HG03025 (cell line): ENCODE results near the gene KPNA4.
"Not testable (repeated sequence)": the region's sequence is repeated elsewhere in the genome, so short reads cannot be mapped to it uniquely, and the experiment has no call there.

ENCODE experiments used
- ATAC-seq: cut with Tn5 transposase; IDR thresholded peaks from one replicate; pipeline ENCODE4 v1.9.1; 2021; ENCODE audit warnings: mild to moderate bottlenecking, moderate library complexity; ENCODE audit not compliant: unreplicated experiment, low FRiP score

KPNA4 gene

GRCh38 chr3:160573955-160574525, 8.7 kb upstream of the KPNA4 start:
- not testable (repeated sequence) for ATAC-seq

GRCh38 chr3:160569894-160570652, 4.7 kb upstream of the KPNA4 start:
- no peak for ATAC-seq

- no peak for ATAC-seq
Measured at GRCh38 chr3:160568989-160569388, 3.6 kb upstream of the KPNA4 start.

- ATAC-seq: no peak
Measured at GRCh38 chr3:160567774-160568173, 2.4 kb upstream of the KPNA4 start.

DNA sequence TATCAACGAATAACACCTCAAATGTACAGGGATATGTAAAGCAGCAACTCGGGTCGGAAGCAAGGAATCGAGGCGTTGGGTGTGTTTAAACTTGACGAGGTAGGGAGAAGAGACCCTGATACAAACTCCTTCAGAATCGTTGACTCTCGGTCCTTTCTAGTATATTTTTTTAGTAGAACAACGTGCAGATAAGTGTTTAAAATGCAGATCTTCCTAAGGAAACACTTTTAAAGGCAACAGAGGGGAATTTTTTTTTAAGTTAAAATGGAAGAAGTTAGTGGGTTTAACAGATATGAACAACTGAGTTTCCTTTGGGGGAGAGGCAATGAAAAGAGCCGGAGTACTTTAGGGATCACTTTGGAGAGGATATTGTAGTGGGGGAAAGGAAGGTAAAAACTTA, 1.1 kb upstream of the KPNA4 start:
- no peak for ATAC-seq

DNA sequence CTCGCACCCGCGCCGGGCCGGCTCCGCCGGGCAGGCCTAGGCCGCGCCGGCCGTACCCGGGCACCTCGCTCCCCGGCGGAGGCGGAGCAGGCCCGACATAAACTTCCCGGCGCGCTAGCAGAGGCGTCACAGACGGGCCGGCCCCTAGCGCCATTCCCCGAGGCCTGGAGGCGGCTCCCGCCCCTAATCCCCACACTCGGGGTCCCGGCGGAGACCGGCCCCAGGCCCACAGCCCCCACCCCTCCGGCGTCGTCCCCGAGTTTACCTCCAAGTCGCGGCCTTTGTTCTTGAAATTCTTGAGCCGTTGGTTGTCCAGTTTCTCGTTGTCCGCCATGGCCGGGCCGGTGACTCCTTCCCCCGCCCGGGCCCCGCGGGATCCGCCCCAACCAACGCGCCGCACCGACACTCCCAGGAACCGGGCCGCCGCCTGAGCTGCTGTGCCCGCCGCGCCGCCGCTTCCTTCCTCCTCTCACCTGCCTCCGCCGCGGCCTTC, 376 bp downstream of the KPNA4 start:
- peak; percentile 53 for ATAC-seq

- no peak for ATAC-seq
Measured at GRCh38 chr3:160564258-160564911, 986 bp downstream of the KPNA4 start.

DNA sequence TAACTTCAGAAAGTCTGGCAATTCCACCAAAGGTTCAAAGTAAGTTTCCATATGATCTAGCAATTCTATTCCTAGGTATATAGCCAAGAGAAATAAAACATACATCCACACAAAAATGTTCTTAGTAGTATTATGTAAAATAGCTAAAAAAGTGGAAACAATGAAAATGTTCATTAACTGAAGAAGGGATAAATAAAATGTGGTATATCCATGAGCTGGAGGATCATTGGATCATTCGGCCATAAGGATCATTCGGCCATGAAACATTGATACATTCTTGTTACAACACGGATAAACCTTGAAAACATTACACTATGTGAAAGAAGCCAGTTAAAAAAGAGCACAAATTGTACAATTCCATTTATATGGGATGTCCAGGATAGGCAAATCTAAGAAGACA, 2.4 kb downstream of the KPNA4 start:
- no peak for ATAC-seq

- no peak for ATAC-seq
Measured at GRCh38 chr3:160557571-160557970, 7.8 kb downstream of the KPNA4 start.

DNA sequence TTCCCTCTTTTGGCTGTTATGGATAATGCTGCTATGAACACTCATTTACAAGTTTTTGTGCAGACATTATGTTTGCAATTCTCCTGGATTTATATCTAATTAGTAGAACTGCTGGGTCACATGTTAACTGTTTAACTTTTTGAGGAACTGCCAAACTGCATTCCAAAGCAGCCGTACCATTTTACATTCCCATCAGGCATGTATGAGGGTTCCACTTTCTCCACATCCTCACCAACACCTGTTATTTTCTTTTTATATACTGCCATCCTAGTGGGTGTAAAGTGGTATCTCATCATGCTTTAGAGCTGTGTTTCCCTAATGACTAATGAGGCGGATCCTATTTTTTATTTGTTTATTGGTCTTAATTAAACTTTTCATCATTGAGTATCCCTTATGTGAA, 9.2 kb downstream of the KPNA4 start:
- no peak for ATAC-seq

DNA sequence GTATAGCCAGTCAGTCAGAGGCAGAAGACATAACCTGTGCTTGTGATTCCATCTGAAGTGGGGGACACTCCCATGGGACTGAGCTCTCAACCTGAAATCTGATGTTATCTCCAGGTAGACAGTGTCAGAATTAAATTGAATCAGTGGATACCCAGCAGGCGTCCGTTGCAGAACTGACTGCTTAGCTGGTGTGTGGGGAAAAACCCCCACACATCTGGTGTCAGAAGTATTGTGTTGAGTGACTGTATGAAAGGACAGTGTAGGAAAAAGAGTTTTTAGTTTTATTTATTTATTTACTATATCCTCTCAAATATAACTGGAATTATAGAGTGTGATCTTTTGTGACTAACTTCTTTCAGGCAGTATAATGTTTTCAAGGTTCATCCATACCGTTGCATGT, 10.4 kb downstream of the KPNA4 start:
- no peak for ATAC-seq

GRCh38 chr3:160553827-160554226, 11.5 kb downstream of the KPNA4 start:
- ATAC-seq: no peak

- peak; percentile 59 for ATAC-seq
Measured at GRCh38 chr3:160546727-160547126, 18.6 kb downstream of the KPNA4 start.

DNA sequence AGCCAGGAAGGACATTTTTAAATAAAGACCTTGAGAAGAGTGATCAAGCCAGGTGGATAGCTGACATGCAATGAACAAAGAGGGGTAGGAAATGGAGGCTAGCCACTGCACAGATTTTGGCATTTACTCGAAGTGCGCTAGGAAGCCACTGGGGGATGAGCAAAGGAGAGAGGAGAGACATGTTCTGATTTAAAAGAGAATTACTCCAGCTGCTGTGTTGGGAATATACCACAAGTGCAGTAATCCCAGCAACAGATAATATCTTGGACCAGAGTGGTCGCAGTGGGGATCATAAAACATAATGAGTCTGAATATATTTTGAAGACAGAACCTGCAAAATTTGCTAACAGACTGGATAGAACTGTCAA, 19.9 kb downstream of the KPNA4 start:
- no peak for ATAC-seq

DNA sequence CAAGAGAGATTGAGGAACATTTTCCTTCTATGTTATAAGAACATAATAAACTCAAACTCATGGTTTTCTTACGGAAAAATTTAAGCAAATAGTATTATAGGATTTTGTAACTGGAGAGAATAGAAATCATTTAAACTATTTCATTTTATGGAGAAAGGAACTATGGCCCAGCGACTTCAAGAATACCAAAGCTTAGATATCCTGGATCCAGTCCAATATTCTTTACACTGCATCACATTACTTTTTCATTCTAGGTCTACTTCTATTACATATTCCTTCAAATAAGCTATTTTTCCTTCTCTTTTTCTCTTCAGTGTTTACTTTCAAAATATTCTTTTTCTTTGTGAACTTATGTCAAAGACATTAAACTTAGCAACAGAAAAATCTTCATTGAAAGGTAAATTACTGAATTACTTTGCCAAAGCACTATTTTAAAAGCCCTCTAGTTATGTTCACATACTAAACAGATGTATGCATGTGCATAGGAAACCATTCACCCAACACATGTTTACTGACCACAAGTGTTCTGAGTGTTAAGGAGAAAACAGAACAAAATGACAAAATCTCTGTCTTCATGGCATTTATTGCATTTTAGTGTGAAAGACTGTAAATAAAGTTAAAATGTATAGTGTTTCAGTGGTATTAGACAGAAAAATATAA, 20.4 kb downstream of the KPNA4 start:
- no peak for ATAC-seq

- ATAC-seq: no peak
Measured at GRCh38 chr3:160540551-160540950, 24.8 kb downstream of the KPNA4 start.

DNA sequence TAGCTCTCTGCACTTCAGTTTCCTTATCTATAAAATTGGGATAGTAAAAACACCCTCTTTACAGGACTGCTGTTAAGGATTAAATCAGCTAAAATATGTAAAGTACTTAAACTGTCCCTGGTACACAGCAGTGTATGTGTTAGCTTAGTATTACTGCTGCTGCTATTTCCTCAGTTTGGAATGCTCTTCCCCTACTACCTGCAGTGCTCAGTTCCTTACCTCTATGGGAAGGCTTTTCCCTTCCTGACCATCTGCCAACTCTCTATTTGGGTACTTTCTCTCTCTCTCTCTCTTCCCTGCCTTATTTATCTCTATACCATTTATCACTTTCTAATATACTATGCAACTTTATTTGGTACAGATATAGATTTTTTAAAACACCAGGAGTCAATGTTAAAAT, 26.5 kb downstream of the KPNA4 start:
- no peak for ATAC-seq

DNA sequence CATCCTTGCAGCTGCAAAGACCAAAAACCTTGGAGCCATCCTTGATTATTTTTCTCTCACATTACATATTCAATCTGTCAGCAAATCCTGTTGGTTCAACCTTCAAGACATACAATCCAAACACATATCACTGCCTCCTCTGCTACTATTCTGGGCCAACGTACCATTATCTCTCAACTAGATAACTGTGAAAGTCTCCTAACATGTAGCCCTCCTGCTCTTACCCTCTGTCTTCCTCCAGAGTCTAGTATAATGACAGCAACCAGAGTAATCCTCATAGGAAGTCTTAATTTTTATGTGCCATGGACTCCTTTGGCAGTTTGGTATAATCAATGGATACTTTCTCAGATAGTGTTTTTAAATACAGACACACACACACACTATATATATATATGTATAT, 27.6 kb downstream of the KPNA4 start:
- no peak for ATAC-seq

GRCh38 chr3:160532371-160532770, 33.0 kb downstream of the KPNA4 start:
- no peak for ATAC-seq

DNA sequence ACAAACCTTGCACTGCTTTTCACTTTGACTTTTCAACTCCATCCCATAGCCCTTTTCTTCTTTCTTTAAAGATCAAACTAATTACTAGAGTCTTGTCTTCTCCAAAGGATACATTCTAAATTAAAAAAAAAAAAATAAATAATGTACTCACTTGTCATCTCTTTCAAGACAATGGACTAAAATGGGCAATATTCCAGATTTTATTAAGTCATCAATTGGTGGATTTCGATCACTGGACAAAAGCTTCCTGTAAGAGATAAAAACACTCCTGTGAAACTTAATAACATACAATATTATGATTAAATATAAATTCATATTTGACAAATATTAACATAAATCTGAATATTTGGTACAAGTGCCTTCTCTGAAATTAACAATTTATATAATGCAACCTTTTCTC, 34.1 kb downstream of the KPNA4 start:
- no peak for ATAC-seq

- not testable (repeated sequence) for ATAC-seq
Measured at GRCh38 chr3:160516391-160516790, 49.0 kb downstream of the KPNA4 start.
